Measurements from ENCODE around the gene RAB3A.
A peak's percentile ranks its signal among the peaks of the same experiment; 100 is the strongest.

Gene RAB3A

GRCh38 chr19:18176367-18177310, 27.2 kb downstream of the RAB3A start:
- DNase-seq (ENCODE audit: low read depth), result no peak
- no peak for TF ChIP-seq CTCF (conservative IDR thresholded peaks at IDR 0.05; ENCODE audit: low read length)

GRCh38 chr19:18174983-18175382, 28.9 kb downstream of the RAB3A start:
- no peak for DNase-seq (ENCODE audit: low read depth)
- no peak overlapping the region for H3K4me3 ChIP-seq (ENCODE audit: low read length)
- TF ChIP-seq CTCF (conservative IDR thresholded peaks at IDR 0.05; ENCODE audit: low read length), result no peak

More at GRCh38 chr19:18176367-18177310, 27.2 kb downstream of the RAB3A start:
- no peak overlapping the region for H3K4me3 ChIP-seq (ENCODE audit: low read length)

- no peak for TF ChIP-seq CTCF (conservative IDR thresholded peaks at IDR 0.05; ENCODE audit: low read length)
Measured at GRCh38 chr19:18173572-18174288, 30.1 kb downstream of the RAB3A start, which contains the start of gene IFI30. Gene IFI30 (plus strand): TSS chr19:18173813. CDS start chr19:18173842, 29 bp downstream.

GRCh38 chr19:18173054-18173571, 30.7 kb downstream of the RAB3A start:
- no peak for TF ChIP-seq CTCF (conservative IDR thresholded peaks at IDR 0.05; ENCODE audit: low read length)
- H3K4me3 ChIP-seq (ENCODE audit: low read length), result peak overlapping the region; percentile 71
- no peak for DNase-seq (ENCODE audit: low read depth)

More at GRCh38 chr19:18173572-18174288, 30.1 kb downstream of the RAB3A start, which contains the start of gene IFI30:
- peak within 1 kb of the TSS; percentile 71 for H3K4me3 ChIP-seq (ENCODE audit: low read length)
- DNase-seq (ENCODE audit: low read depth), result no peak

- no peak overlapping the region for H3K4me3 ChIP-seq (ENCODE audit: low read length)
- DNase-seq (ENCODE audit: low read depth), result no peak
- no peak for TF ChIP-seq CTCF (conservative IDR thresholded peaks at IDR 0.05; ENCODE audit: low read length)
Measured at GRCh38 chr19:18172331-18173053, 31.4 kb downstream of the RAB3A start.

GRCh38 chr19:18171605-18172327, 32.1 kb downstream of the RAB3A start:
- DNase-seq (ENCODE audit: low read depth), result no peak
- TF ChIP-seq CTCF (conservative IDR thresholded peaks at IDR 0.05; ENCODE audit: low read length), result no peak
- no peak overlapping the region for H3K4me3 ChIP-seq (ENCODE audit: low read length)
